Sigmoid colon (tissue), 4 donors: ENCODE results near the gene UST.

Experiments
- EP300 ChIP-seq, 4 donors: sonication (generic); formaldehyde crosslinking; IDR thresholded peaks; one replicate each; pipeline ENCODE4 v1.6.1; 2017; ENCODE audit warnings: antibody characterized with exemption in 4 of 4
- POLR2AphosphoS5 ChIP-seq, 4 donors: sonication (generic); formaldehyde crosslinking; IDR thresholded peaks; one replicate each; pipeline ENCODE4 v1.6.1; 2017; ENCODE audit warnings: antibody characterized with exemption in 4 of 4
- TF ChIP-seq, protein P1 (sequence below), 4 experiments: fragments of 450-650 bp in 3 of 4; fragments of 200-600 bp in 1 of 4; IDR thresholded peaks; one replicate each; pipeline ENCODE4 v1.5.1; 2016 to 2019; ENCODE audit warnings: antibody characterized with exemption in 4 of 4, mild to moderate bottlenecking in 3 of 4, moderate library complexity in 2 of 4

DNA sequence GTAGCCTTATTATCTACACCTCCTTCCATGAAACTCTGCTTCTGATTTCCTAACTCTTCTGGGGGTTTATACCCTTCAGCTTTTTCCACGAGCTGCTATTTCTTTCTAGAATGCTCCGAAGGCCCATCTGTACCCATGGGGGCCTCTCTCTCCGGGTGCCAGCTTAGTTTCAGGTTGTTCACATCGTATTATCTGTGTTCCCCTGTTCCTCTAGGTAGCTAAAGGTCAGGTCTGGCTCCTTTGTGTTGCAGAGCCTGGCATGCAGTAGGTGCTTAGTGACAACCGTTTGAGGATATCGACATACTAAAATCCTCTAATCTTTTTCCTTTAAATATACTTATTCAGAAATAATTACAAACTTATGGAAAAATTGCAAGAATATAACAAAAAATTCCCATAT, 73.0 kb downstream of the UST start:
- TF ChIP-seq, protein P1, sequence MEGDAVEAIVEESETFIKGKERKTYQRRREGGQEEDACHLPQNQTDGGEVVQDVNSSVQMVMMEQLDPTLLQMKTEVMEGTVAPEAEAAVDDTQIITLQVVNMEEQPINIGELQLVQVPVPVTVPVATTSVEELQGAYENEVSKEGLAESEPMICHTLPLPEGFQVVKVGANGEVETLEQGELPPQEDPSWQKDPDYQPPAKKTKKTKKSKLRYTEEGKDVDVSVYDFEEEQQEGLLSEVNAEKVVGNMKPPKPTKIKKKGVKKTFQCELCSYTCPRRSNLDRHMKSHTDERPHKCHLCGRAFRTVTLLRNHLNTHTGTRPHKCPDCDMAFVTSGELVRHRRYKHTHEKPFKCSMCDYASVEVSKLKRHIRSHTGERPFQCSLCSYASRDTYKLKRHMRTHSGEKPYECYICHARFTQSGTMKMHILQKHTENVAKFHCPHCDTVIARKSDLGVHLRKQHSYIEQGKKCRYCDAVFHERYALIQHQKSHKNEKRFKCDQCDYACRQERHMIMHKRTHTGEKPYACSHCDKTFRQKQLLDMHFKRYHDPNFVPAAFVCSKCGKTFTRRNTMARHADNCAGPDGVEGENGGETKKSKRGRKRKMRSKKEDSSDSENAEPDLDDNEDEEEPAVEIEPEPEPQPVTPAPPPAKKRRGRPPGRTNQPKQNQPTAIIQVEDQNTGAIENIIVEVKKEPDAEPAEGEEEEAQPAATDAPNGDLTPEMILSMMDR (IDR thresholded peaks at IDR 0.05) = no peak
- no peak for TF ChIP-seq POLR2AphosphoS5 (IDR thresholded peaks at IDR 0.05)
- TF ChIP-seq EP300 (IDR thresholded peaks at IDR 0.05) = no peak
